Measurements from ENCODE around the gene H2BK1. TPM values are rescaled to one million over a fixed set of nuclear protein-coding genes. Genes with fewer than 3 reads are reported as not detected.

The H2BK1 gene
- total RNA-seq, 6 experiments from 2014 or later: not detected

DNA sequence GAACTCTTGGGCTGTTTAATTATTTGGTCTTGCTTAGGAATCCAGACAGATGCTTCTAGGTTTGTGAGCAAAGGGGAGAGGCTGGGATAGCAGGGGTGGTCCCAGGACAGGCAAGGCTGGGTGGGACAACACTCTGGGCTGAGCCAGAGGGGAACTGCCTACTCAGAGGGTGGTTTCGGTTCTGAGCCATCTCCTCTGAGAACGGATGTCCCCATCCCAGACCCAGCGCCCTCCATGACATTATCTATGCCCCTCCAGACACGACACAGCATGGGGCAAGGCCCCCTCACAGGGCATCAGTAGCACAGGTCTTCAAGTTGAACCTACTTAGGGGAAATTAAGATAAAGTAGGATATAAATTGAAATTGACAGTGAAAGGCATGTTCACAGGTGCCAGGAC is 30.3 kb downstream of the H2BK1 start:
- Mint-ChIP-seq H3K9me3 (no peaks in the 10 kb centered on the region), H3K36me3 (ENCODE audit: low read depth) (no peaks in the 10 kb centered on the region), H3K27me3 (ENCODE audit: insufficient read depth) (peaks cover 44% of the 10 kb centered on the region), H3K4me1 (ENCODE audit: low read depth) (no peaks in the 10 kb centered on the region), H3K4me3 (no peak overlapping the region), H3K27ac (no peak overlapping the region)
- TF ChIP-seq, protein P1, sequence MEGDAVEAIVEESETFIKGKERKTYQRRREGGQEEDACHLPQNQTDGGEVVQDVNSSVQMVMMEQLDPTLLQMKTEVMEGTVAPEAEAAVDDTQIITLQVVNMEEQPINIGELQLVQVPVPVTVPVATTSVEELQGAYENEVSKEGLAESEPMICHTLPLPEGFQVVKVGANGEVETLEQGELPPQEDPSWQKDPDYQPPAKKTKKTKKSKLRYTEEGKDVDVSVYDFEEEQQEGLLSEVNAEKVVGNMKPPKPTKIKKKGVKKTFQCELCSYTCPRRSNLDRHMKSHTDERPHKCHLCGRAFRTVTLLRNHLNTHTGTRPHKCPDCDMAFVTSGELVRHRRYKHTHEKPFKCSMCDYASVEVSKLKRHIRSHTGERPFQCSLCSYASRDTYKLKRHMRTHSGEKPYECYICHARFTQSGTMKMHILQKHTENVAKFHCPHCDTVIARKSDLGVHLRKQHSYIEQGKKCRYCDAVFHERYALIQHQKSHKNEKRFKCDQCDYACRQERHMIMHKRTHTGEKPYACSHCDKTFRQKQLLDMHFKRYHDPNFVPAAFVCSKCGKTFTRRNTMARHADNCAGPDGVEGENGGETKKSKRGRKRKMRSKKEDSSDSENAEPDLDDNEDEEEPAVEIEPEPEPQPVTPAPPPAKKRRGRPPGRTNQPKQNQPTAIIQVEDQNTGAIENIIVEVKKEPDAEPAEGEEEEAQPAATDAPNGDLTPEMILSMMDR (IDR thresholded peaks at IDR 0.05): no peak
- DNase-seq: no peak

DNA sequence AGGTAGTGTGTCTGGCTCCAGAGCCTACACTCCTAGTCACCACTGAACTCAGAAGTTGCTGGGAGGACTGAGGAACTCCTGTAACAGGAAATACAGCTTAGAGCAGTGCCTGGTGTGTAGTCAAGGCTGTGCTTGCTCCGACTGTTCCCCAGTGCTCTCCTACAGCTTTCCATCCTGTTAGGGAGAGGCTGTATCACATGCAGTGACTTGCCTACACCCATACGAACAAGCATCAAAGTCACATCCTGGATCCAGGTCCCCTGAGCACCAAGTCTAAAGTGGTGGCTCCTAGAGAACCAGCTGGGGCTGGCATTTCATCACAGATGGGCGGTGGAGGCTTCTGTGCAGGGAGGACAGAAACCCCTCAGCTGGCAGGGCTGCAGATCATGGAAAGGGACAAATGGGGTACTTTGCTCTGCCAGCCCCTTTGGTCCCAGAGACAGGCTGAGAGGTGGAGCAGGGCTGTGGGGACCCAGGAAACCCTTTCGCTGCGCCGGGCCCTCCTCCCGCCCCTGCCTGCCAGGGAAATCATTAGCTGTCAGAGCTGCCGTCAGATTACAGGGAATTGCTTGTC is 30.9 kb downstream of the H2BK1 start:
- H3K4me1 Mint-ChIP-seq (ENCODE audit: low read depth): no peaks in the 10 kb centered on the region
- H3K27me3 Mint-ChIP-seq (ENCODE audit: insufficient read depth): peaks cover 44% of the 10 kb centered on the region
- H3K27ac Mint-ChIP-seq: no peak overlapping the region
- no peaks in the 10 kb centered on the region for H3K9me3 Mint-ChIP-seq
- DNase-seq: no peak
- H3K4me3 Mint-ChIP-seq: no peak overlapping the region
- H3K36me3 Mint-ChIP-seq (ENCODE audit: low read depth): no peaks in the 10 kb centered on the region
- TF ChIP-seq, protein P1 (IDR thresholded peaks at IDR 0.05): no peak

DNA sequence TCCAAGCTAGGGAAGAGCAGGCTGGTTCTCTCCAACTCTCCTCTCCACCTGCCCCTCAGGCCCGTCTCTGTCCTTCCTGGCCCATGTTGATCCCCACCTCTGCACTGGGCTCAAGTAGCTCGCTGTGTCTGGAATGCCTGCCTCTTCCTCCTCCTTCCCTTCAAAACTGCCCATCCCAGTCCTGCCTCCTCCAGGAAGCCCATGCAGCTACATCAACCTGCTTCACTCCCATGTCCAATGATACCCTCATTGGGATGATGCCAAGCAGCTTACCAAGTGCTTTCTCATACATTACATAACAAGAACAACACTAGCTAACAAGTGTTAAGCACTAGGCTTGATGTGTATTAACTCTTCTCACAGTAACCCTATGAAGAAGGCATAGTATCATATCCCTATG is 31.5 kb downstream of the H2BK1 start:
- Mint-ChIP-seq H3K4me1 (ENCODE audit: low read depth) (no peaks in the 10 kb centered on the region), H3K36me3 (ENCODE audit: low read depth) (no peaks in the 10 kb centered on the region), H3K27me3 (ENCODE audit: insufficient read depth) (peaks cover 41% of the 10 kb centered on the region), H3K9me3 (no peaks in the 10 kb centered on the region), H3K27ac (no peak overlapping the region), H3K4me3 (no peak overlapping the region)
- DNase-seq: no peak
- TF ChIP-seq, protein P1 (IDR thresholded peaks at IDR 0.05): no peak

DNA sequence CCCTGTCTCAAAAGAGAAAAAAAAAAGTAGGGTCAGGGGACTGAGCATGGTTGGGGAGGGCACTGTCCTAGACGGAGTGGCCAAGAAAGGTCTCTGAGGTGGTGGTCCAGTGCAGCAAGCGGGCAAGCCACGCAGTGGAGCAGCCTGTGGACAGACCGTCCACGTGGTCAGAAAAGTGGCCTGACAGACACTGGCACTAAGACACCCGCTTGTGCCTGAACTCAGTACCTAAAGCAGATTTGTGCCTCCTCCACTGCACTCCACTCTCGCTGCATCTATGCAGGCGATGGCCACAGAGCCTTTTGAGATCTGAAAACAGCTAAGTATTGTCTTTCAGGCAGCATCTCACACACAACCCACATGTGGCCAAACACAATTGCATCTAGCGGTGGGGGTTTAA is 32.1 kb downstream of the H2BK1 start:
- no peak for DNase-seq
- TF ChIP-seq, protein P1 (IDR thresholded peaks at IDR 0.05): no peak
- Mint-ChIP-seq H3K27ac (no peak overlapping the region), H3K4me1 (ENCODE audit: low read depth) (no peaks in the 10 kb centered on the region), H3K4me3 (no peak overlapping the region), H3K36me3 (ENCODE audit: low read depth) (no peaks in the 10 kb centered on the region), H3K9me3 (no peaks in the 10 kb centered on the region), H3K27me3 (ENCODE audit: insufficient read depth) (peaks cover 38% of the 10 kb centered on the region)

DNA sequence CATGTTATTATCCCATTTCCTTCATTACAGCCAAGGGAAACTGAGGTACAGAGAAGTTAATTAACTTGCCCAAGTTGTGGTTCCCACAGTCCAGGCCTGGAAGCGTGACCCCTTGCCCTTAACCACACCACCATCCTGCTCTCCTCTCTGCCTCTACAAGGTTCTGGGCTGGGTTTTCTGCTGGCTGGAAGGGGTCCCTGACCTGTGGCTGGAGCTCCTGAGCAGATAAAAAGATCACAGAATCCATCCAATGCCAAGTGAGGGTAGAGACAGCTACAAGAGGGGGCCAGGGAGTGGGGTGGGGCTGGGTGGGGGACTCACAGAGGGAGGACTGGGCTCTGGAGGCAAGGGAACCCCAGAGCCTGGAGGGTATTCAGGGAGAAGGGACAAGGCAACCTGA is 33.0 kb downstream of the H2BK1 start:
- TF ChIP-seq, protein P1 (IDR thresholded peaks at IDR 0.05): no peak
- H3K27ac Mint-ChIP-seq: no peak overlapping the region
- H3K4me3 Mint-ChIP-seq: no peak overlapping the region
- no peaks in the 10 kb centered on the region for H3K36me3 Mint-ChIP-seq (ENCODE audit: low read depth)
- H3K9me3 Mint-ChIP-seq: no peaks in the 10 kb centered on the region
- H3K4me1 Mint-ChIP-seq (ENCODE audit: low read depth): peaks cover 4% of the 10 kb centered on the region
- H3K27me3 Mint-ChIP-seq (ENCODE audit: insufficient read depth): peaks cover 38% of the 10 kb centered on the region
- no peak for DNase-seq

DNA sequence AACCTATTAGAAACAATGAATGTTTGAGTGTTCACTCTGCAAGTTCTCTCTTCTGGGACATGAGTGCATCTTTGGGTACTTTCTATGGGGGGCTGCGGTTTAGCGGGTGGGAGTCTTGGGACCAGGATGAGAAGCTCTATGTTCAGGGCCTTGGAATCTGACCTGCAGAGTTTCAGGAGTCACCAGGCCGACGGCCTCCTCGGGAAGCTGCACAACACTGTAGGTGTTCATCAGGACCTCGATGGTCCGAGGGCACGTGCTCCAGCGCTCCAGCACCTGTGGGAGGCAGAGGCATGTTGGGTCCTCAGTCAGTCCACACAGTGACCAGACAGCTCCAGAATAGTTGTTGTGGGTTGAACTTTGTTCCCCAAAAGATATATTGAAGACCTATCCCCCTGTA is 33.9 kb downstream of the H2BK1 start:
- Mint-ChIP-seq H3K4me1 (ENCODE audit: low read depth) (peaks cover 7% of the 10 kb centered on the region), H3K27me3 (ENCODE audit: insufficient read depth) (peaks cover 41% of the 10 kb centered on the region), H3K27ac (no peak overlapping the region), H3K9me3 (no peaks in the 10 kb centered on the region), H3K36me3 (ENCODE audit: low read depth) (no peaks in the 10 kb centered on the region), H3K4me3 (no peak overlapping the region)
- DNase-seq: no peak
- TF ChIP-seq, protein P1 (IDR thresholded peaks at IDR 0.05): no peak
